C4-2B (cell line): ENCODE results near the gene EPHA10.

Experiments used
- H3K27ac ChIP-seq: fragments of 450-650 bp; 2 replicates; pipeline ENCODE4 v1.5.1; 2017
- ZFX ChIP-seq: fragments of 450-650 bp; IDR thresholded peaks from 2 replicates; pipeline ENCODE4 v1.6.1; 2017
- TF ChIP-seq, protein P1 (sequence below): fragments of 450-650 bp; conservative IDR thresholded peaks from 2 replicates; pipeline ENCODE4 v1.5.1; 2017; ENCODE audit warnings: mild to moderate bottlenecking

Gene EPHA10

GRCh38 chr1:37726751-37727585, 38.0 kb downstream of the EPHA10 start:
- H3K27ac ChIP-seq, result no peak overlapping the region
- no peak for TF ChIP-seq ZFX
- TF ChIP-seq, protein P1, sequence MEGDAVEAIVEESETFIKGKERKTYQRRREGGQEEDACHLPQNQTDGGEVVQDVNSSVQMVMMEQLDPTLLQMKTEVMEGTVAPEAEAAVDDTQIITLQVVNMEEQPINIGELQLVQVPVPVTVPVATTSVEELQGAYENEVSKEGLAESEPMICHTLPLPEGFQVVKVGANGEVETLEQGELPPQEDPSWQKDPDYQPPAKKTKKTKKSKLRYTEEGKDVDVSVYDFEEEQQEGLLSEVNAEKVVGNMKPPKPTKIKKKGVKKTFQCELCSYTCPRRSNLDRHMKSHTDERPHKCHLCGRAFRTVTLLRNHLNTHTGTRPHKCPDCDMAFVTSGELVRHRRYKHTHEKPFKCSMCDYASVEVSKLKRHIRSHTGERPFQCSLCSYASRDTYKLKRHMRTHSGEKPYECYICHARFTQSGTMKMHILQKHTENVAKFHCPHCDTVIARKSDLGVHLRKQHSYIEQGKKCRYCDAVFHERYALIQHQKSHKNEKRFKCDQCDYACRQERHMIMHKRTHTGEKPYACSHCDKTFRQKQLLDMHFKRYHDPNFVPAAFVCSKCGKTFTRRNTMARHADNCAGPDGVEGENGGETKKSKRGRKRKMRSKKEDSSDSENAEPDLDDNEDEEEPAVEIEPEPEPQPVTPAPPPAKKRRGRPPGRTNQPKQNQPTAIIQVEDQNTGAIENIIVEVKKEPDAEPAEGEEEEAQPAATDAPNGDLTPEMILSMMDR, result no peak

- TF ChIP-seq ZFX, result no peak
- TF ChIP-seq, protein P1, result no peak
- H3K27ac ChIP-seq, result no peak overlapping the region
Observed at GRCh38 chr1:37725851-37726613, 38.9 kb downstream of the EPHA10 start.

DNA sequence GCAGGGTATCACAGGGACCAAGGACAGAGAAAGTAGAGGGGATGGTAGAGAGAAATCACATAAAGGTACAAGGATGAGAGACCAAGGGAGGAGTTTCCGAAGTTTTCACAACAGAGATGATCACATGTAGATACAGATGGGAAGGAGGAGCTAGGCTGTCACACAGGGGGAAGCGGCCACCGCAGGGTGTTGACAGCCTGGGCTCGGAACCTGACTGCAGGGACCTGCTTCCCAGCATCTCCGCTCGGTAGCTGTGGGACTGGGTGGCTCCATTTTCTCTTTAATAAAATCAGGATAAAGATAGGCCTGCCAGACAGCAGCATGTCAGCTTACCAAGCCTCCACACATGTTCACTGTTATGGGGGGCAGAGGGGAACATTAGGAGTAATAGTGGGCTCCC, 40.3 kb downstream of the EPHA10 start:
- TF ChIP-seq, protein P1, result no peak
- TF ChIP-seq ZFX, result no peak
- no peak overlapping the region for H3K27ac ChIP-seq

DNA sequence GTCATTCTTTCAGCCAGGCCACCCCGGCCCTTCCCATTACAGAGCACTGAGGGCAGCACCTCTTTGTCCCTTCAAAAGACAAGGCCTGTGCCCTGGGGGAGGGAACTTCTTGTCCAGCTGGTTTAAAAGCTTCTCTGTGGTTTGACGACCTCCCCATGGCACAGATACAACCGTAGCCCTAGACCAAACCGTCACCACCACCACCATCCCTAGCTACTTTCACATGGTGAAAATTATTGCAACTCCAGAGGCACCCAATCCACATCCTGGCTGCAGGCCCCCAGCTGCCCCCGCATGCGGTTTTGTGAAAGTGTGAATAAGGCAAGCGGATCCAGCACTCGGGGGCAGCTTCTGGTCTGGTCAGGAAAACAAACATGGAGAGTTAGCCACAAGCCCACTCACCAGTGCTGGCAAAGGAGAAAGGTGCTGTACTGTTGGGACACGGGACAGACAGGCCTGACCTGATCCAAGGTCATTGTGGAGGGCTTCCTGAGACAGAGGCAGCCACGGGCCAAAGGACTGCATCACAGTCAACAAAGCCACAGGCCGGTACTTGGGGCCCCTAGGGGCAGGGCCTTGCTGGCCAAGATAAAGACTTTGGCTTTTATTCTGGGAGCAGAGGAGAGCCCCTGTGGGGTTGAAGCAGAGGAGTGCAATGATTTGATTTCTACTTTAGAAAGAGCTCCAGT, 41.4 kb downstream of the EPHA10 start:
- H3K27ac ChIP-seq, result no peak overlapping the region

DNA sequence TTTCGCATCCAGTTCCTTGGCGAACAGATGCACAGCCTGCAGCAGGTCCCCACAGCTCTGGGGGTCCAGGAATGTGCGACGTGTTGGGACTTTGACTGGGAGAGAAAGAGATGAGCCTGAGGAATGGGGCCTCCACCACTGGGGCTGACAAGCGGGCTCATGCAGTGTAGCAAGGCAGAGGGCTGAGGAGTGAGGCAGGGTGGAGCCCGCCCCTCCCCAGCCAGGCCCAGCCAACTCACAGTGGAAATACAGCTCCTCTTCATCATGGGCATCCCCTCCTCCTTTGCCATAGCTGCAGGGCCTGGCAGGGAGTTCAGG, 41.9 kb downstream of the EPHA10 start:
- H3K27ac ChIP-seq, result no peak overlapping the region
- TF ChIP-seq, protein P1, result no peak

More for the DNA sequence above, 41.4 kb downstream of the EPHA10 start:
- TF ChIP-seq, protein P1, result no peak
- TF ChIP-seq ZFX, result no peak

GRCh38 chr1:37722181-37723071, 42.5 kb downstream of the EPHA10 start:
- TF ChIP-seq, protein P1, result no peak
- TF ChIP-seq ZFX, result no peak
- no peak overlapping the region for H3K27ac ChIP-seq
